Measurements from ENCODE around the gene CDYL.

- TF ChIP-seq, protein P1, sequence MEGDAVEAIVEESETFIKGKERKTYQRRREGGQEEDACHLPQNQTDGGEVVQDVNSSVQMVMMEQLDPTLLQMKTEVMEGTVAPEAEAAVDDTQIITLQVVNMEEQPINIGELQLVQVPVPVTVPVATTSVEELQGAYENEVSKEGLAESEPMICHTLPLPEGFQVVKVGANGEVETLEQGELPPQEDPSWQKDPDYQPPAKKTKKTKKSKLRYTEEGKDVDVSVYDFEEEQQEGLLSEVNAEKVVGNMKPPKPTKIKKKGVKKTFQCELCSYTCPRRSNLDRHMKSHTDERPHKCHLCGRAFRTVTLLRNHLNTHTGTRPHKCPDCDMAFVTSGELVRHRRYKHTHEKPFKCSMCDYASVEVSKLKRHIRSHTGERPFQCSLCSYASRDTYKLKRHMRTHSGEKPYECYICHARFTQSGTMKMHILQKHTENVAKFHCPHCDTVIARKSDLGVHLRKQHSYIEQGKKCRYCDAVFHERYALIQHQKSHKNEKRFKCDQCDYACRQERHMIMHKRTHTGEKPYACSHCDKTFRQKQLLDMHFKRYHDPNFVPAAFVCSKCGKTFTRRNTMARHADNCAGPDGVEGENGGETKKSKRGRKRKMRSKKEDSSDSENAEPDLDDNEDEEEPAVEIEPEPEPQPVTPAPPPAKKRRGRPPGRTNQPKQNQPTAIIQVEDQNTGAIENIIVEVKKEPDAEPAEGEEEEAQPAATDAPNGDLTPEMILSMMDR (IDR thresholded peaks at IDR 0.05; ENCODE audit: low read length): no peak
- no peak for TF ChIP-seq EZH2 (IDR thresholded peaks at IDR 0.05; ENCODE audit: borderline replicate concordance, low read length)
Measured at GRCh38 chr6:4944325-4944724, 168.1 kb downstream of the CDYL start.
